Measurements from ENCODE around the gene LPAR3. TPM values are rescaled to one million over a fixed set of nuclear protein-coding genes. Genes with fewer than 3 reads are reported as not detected.

LPAR3 gene
- total RNA-seq, 1 donor from 2014 or later, result 4.7 TPM

GRCh38 chr1:84823991-84824390, 69.0 kb downstream of the LPAR3 start:
- no peak for DNase-seq

DNA sequence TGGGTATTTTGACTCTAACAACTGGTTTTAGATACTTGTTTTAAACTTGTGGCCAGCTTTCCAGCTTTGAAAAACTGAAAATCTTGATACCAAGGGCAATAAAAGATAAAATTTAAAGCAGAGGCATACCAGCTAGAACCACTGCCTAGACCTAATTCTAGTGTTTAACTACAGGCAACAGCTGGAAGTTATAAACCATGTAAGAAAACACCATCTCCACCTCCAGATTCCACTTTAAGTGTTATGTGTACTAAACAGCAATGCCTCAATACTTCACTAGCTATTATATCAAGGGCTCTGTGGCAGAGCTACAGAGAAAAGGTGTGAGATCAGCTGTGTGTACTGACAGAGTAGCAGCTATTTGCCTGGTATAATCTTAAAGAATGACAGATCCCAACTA, 69.5 kb downstream of the LPAR3 start:
- no peak for DNase-seq

DNA sequence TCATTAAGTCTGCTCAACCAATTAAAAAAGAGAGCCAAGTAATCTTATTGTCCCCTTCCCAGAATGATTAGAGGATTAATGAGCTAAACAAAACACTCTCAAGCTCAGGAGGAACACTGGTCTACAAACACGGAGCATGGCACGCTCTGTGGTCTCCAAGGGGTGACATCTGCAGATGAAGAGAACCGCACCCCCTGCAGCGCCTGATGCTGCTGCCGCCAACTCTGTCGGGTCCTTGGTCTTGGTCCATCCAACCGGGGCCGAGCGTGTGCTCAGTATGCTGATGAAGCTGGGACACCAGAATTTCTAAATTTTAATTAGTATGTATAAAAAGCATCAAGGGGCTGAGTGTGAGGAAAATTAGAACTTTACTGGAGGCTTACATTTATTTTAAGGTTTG, 82.7 kb downstream of the LPAR3 start:
- no peak for DNase-seq

- no peak for DNase-seq
These were observed 84.0 kb downstream of the LPAR3 start for GRCh38 chr1:84809023-84809422.

DNA sequence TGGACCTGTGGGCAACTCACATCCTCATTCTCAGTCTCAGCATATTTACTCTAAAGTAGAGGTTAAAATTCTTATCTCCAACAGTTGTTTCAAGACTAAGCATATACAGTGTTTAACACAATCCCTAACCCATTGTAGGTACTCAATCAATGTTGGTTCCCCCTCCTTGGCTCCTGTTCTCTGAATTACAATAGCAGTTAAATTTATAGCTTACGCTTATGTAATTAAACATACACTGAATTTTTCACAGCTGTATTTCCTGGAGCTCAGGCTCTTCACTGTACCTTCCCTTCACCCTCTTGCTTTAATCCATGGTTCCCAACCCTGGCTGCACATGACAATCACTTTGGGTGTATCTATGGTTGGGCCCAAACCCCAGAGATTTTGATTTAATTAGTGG, 89.4 kb downstream of the LPAR3 start:
- no peak for DNase-seq

- DNase-seq, result no peak
These were observed 90.3 kb downstream of the LPAR3 start for GRCh38 chr1:84802567-84803232.

DNA sequence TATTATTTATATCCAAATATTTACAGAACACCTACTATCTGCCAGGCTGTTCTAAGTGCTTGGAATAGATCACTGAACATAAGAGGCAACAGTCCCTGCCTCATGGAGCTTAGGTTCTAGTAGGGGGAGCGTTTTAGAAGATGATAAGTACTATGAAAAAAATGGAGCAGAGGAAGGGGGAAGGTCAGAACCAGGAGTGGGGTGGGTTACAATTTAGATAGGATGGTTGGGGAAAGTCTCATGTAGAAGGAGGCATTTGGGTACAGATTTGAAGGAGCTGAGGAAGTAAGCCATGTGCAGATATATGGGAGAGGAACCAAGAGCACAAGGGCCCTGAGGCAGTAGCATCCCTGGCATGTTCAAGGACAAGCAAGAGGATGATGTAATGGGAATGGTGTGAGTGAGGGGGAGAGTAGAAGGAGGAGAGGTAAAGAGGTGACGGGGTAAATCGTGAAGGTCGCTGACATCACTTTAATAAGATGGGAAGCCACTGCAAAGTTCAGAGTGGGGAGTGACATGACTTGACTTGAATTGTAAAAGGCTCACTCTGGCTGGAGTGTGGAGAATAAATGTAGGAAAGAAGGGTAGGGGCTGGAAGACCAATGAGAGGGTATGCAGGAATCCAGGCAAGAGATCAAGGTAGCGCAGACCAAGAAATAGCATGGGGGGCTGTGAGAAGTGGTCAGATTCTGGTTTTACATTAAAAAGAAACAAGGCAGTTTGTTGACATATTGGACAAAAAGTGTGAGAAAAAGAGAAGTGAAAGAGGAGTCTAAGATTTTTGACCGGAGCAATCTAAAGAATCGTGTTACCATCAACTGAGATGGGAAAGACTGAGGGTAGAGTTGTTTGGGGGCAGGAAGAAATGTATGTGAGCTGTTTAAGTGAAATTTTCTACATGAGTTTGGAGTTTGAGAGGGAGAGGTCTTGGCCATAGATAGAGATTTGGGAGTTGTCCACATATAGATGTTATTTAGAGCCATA, 92.6 kb downstream of the LPAR3 start:
- DNase-seq, result no peak

GRCh38 chr1:84797603-84798002, 95.4 kb downstream of the LPAR3 start:
- no peak for DNase-seq

GRCh38 chr1:84795966-84796600, 96.9 kb downstream of the LPAR3 start:
- DNase-seq, result no peak

DNA sequence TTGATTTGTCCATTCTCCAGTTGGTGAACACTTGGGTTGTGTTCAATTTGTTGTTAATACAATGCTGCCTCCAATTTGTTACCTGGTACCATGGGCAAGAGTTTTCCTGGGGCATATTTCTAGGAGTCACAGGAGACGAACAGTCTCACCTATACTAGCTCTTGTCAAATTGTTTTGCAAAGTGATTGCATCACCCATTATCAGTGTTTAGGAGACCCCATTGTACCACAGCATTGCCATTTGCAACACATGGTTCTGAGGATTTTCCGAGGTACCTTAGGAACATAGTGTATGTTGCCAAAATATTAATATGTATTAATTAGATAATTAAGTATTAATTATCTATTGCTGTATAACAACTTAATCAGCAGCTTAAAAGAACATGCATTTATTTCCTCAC, 97.8 kb downstream of the LPAR3 start:
- no peak for DNase-seq

GRCh38 chr1:84792421-84792820, 100.6 kb downstream of the LPAR3 start:
- DNase-seq, result no peak

DNA sequence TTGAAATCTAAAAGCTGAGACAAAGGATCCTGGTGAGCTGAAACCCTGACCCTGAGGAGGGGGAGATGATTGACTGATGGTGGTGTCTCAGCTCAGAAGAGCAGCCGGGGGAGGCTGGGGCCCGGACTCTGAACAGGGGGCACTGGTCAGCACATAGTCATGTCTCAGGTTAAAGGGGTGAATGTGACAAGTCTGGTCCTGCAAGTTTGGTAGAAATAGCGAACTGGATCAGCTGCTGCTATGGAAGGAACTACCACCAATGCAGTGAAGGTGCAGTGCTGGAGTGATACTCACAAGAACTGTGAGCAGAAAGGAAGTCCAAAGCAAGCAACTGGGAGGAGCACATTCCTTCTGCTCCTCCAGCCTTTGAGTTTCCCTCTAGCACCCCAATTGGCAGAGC, 104.0 kb downstream of the LPAR3 start:
- DNase-seq, result no peak

- peak; percentile 40 for DNase-seq
These were observed 107.6 kb downstream of the LPAR3 start for GRCh38 chr1:84785271-84786036.

GRCh38 chr1:84782881-84783280, 110.1 kb downstream of the LPAR3 start:
- no peak for DNase-seq

GRCh38 chr1:84781946-84782771, 110.8 kb downstream of the LPAR3 start:
- peak; percentile 27 for DNase-seq

- DNase-seq, result no peak
These were observed 112.8 kb downstream of the LPAR3 start for GRCh38 chr1:84780000-84780716.

DNA sequence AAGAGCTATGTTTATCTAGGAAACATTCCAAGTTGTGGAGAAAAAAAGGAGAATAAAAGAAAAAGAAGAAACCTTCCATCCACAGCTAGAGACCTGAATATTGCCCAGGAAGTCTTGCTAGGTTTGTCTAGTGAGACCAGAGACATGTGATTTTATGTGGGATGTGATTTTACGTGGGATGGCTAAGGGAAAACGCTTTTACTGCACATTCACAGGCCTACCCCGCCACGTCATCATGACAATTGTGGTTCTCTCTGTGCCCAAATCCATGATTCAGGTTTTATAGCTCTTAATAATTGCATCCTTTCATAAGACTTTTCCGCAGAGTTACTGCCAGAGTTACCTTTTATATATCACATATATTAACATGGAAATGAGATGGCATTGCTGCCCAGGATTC, 116.4 kb downstream of the LPAR3 start:
- no peak for DNase-seq

DNA sequence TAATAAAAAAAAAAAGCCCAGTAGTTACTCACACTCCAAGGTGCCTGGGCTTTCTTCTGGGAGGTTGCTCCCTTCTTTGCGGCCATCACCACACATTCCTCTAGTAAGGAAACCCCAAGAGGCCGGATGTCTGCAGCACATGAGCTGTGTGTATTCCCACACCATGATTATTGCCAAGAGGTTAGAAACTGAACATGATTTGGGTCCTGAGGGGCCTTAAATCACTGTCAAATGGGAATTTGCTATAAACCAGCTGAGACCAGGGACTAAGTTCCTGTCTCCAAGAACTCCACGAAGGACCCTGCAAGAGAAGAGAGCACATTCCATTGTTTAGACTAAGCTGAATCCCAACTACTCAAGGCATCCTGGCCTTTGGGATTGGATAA, 117.5 kb downstream of the LPAR3 start:
- DNase-seq, result no peak

GRCh38 chr1:84774669-84775534, 118.1 kb downstream of the LPAR3 start:
- peak; percentile 24 for DNase-seq

All from tongue (tissue), 2 donors.